Lung (tissue), 12 donors: ENCODE data around the gene MYO10. TPM values are rescaled to one million over a fixed set of nuclear protein-coding genes. Genes with fewer than 3 reads are reported as not detected.

ENCODE experiments used
- ATAC-seq: fragments of 200-7000 bp; cut with Tn5 transposase; one replicate; pipeline ENCODE4 v1.9.1; 2020; ENCODE audit warnings: moderate number of reproducible peaks; ENCODE audit not compliant: insufficient read depth, low FRiP score
- DNase-seq, 3 donors: peaks; one replicate each; pipeline ENCODE4 v3.0.0-alpha.2; 2013 to 2017
- H3K27ac ChIP-seq, 2 donors: one replicate each; pipeline ENCODE4 v1.5.1; 2013; ENCODE audit warnings: mild to moderate bottlenecking in 2 of 2, moderate library complexity in 2 of 2, control low read depth in 1 of 2, inconsistent platforms in 1 of 2, low read depth in 1 of 2, low read length in 1 of 2
- H3K27me3 ChIP-seq, 3 donors: one replicate each; pipeline ENCODE4 v1.5.1; 2013; ENCODE audit warnings: low read length in 2 of 3; ENCODE audit not compliant: control insufficient read depth in 3 of 3, insufficient read depth in 3 of 3
- H3K36me3 ChIP-seq, 4 donors: one replicate each; pipeline ENCODE4 v1.5.1; 2013; ENCODE audit warnings: low read length in 4 of 4, mild to moderate bottlenecking in 1 of 4, moderate library complexity in 1 of 4; ENCODE audit not compliant: control insufficient read depth in 4 of 4, insufficient read depth in 4 of 4
- H3K4me1 ChIP-seq, 5 donors: one replicate each; pipeline ENCODE4 v1.5.1; 2013; ENCODE audit warnings: low read length in 5 of 5, mild to moderate bottlenecking in 2 of 5, moderate library complexity in 1 of 5; ENCODE audit not compliant: control insufficient read depth in 5 of 5, insufficient read depth in 5 of 5
- H3K4me3 ChIP-seq: one replicate; pipeline ENCODE4 v1.5.1; 2013; ENCODE audit warnings: mild to moderate bottlenecking, control low read depth, moderate library complexity
- H3K9ac ChIP-seq, 2 donors: one replicate each; pipeline ENCODE4 v1.5.1; 2013; ENCODE audit warnings: low read length in 2 of 2, control low read depth in 1 of 2; ENCODE audit not compliant: insufficient read depth in 1 of 2
- H3K9me3 ChIP-seq, 4 donors: one replicate each; pipeline ENCODE4 v1.5.1; 2013; ENCODE audit warnings: low read length in 3 of 4, mild to moderate bottlenecking in 1 of 4, moderate library complexity in 1 of 4; ENCODE audit not compliant: control insufficient read depth in 4 of 4, insufficient read depth in 3 of 4
- WGBS, 2 donors: extraction: QIAGEN DNeasy Blood & Tissue Kit; methylation state at CpG; one replicate each; pipeline ENCODE4 v1.1.7; 2013; 5-methylcytosine and 5-hydroxymethylcytosine counted together
- polyA plus RNA-seq, 2 donors: library from polyadenylated mRNA; stranded (reverse); fragments of 200-250 nt; gene quantifications; one replicate each; pipeline ENCODE4 v1.2.1, GENCODE V29; 2013
- total RNA-seq, 2 donors: library from RNA; depleted of rRNA in 1 of 2; stranded (reverse); fragments of >200 nt in 1 of 2; gene quantifications; one replicate each; pipeline ENCODE4 v1.2.1, GENCODE V29; 2014 to 2021
- TF ChIP-seq, protein P1 (sequence below): IDR thresholded peaks from 2 replicates; pipeline ENCODE4 v1.5.1; 2012; ENCODE audit warnings: mild to moderate bottlenecking; ENCODE audit errors: control extremely low read depth, extremely low read depth
- donor health status: control.
- donor health status: control.
- donor health status: Bipolar disorder and iron deficiency.
- donor health status: healthy.
- donor health status: DM: yes; HTN: yes; CAD: no.

Gene MYO10
- total and polyA plus RNA-seq, 4 donors: 10.6 to 71.5 (median 28.2) TPM

DNA sequence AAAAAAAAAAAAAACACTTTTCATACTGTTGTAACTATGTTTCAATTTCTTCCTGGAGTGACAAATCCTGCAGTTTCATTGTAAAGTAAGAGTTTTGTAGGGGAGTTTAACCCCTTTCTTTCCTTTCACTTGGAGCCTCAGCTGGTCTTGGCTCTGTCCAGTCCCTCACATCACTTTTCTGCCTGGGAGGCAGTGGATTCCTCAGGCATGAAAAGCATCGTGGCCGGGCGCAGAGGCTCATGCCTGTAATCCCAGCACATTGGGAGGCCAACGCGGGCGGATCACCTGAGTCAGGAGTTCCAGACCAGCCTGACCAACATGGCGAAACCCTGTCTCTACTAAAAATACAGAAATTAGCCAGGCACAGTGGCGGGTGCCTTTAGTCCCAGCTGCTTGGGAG is 45.6 kb upstream of the MYO10 start:
- ATAC-seq (no peak), DNase-seq (no peak)
- H3K27ac ChIP-seq: no peak overlapping the region
- no peak overlapping the region for H3K9ac ChIP-seq
- 90 to 91% methylated on average over 8 of the region's 8 CpGs for WGBS, 2 donors
- TF ChIP-seq, protein P1, sequence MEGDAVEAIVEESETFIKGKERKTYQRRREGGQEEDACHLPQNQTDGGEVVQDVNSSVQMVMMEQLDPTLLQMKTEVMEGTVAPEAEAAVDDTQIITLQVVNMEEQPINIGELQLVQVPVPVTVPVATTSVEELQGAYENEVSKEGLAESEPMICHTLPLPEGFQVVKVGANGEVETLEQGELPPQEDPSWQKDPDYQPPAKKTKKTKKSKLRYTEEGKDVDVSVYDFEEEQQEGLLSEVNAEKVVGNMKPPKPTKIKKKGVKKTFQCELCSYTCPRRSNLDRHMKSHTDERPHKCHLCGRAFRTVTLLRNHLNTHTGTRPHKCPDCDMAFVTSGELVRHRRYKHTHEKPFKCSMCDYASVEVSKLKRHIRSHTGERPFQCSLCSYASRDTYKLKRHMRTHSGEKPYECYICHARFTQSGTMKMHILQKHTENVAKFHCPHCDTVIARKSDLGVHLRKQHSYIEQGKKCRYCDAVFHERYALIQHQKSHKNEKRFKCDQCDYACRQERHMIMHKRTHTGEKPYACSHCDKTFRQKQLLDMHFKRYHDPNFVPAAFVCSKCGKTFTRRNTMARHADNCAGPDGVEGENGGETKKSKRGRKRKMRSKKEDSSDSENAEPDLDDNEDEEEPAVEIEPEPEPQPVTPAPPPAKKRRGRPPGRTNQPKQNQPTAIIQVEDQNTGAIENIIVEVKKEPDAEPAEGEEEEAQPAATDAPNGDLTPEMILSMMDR: no peak
- H3K4me3 ChIP-seq: no peak overlapping the region
- no peaks in the 10 kb centered on the region for H3K27me3 ChIP-seq
- H3K4me1 ChIP-seq: no peaks in the 10 kb centered on the region
- H3K9me3 ChIP-seq: peaks cover 0 to under 1% (median 0%) of the 10 kb centered on the region in 4 donors
- no peaks in the 10 kb centered on the region for H3K36me3 ChIP-seq

DNA sequence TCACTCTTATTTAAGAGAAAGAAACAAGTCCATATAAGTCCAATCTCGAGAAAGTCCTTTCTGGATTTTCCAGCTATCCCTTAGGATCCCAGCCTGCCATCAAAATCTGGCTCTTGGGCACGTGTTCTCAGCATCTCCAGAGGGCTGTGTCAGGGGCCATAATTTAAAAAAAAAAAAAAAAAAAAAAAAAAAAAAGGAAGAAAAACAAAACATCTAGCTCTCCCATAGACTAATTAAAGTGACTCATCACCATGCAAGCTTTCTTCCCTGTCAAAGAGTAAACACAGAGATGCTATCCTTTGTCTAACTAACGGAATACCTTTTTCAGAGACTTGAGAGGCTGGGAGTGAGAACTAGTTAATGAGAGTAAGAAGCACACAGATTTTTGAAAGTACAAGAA is 44.9 kb upstream of the MYO10 start:
- Histone ChIP-seq H3K9ac (no peak overlapping the region), H3K9me3 (peaks cover 0 to 3% (median 0%) of the 10 kb centered on the region in 4 donors), H3K4me1 (no peaks in the 10 kb centered on the region), H3K4me3 (no peak overlapping the region), H3K27ac (no peak overlapping the region), H3K27me3 (no peaks in the 10 kb centered on the region), H3K36me3 (no peaks in the 10 kb centered on the region)
- no peak for DNase-seq
- ATAC-seq: no peak
- whole genome bisulfite sequencing, 2 donors: 70 to 73% methylated on average over 3 of the region's 3 CpGs
- TF ChIP-seq, protein P1: no peak

GRCh38 chr5:16978296-16978695 is 42.2 kb upstream of the MYO10 start:
- H3K4me1 ChIP-seq: no peaks in the 10 kb centered on the region
- no peak overlapping the region for H3K4me3 ChIP-seq
- no peak for DNase-seq
- TF ChIP-seq, protein P1: no peak
- H3K9ac ChIP-seq: no peak overlapping the region
- H3K9me3 ChIP-seq: peaks cover 0 to 3% (median 0%) of the 10 kb centered on the region in 4 donors
- no peaks in the 10 kb centered on the region for H3K27me3 ChIP-seq
- no peaks in the 10 kb centered on the region for H3K36me3 ChIP-seq
- no peak overlapping the region for H3K27ac ChIP-seq
- no peak for ATAC-seq

GRCh38 chr5:16976625-16977008 is 40.5 kb upstream of the MYO10 start:
- TF ChIP-seq, protein P1: no peak

More at GRCh38 chr5:16976625-16977008, 40.5 kb upstream of the MYO10 start:
- DNase-seq: no peak
- Histone ChIP-seq H3K4me1 (no peaks in the 10 kb centered on the region), H3K9ac (no peak overlapping the region), H3K27ac (no peak overlapping the region), H3K4me3 (no peak overlapping the region), H3K9me3 (peaks cover 0 to 3% (median 0%) of the 10 kb centered on the region in 4 donors), H3K36me3 (no peaks in the 10 kb centered on the region), H3K27me3 (no peaks in the 10 kb centered on the region)
- no peak for ATAC-seq
- 86 to 97% methylated on average over 1 of the region's 1 CpG for WGBS, 2 donors
